H1 (cell line): ENCODE results near the gene INCENP. TPM values are rescaled to one million over a fixed set of nuclear protein-coding genes. Genes with fewer than 3 reads are reported as not detected.

Experiments used
- CBX8 ChIP-seq: fragments of 300-800, 300-1000 bp; sonication (generic); IDR thresholded peaks from 2 replicates; pipeline ENCODE4 v1.7.1; 2016; ENCODE audit warnings: low read depth, low read length, borderline replicate concordance
- JUND ChIP-seq: IDR thresholded peaks from 2 replicates; pipeline ENCODE4 v1.6.1; 2011; ENCODE audit warnings: mild to moderate bottlenecking, improper control_type of control experiment, low read length
- KDM5A ChIP-seq: fragments of 200-600 bp; IDR thresholded peaks from 2 replicates; pipeline ENCODE4 v1.7.1; 2012; ENCODE audit warnings: mild to moderate bottlenecking, low read length, inconsistent platforms, mixed read lengths
- NRF1 ChIP-seq: IDR thresholded peaks from 2 replicates; pipeline ENCODE4 v1.6.1; 2011; ENCODE audit warnings: mild to moderate bottlenecking, low read depth, low read length, improper control_type of control experiment
- POLR2A ChIP-seq, 2 experiments: IDR thresholded peaks; 1 replicate in 1 of 2; 2 replicates in 1 of 2; pipeline ENCODE4 v1.6.1; 2011; ENCODE audit warnings: low read depth in 2 of 2, low read length in 2 of 2, mild to moderate bottlenecking in 2 of 2; ENCODE audit errors: control extremely low read depth in 1 of 2
- POLR2AphosphoS5 ChIP-seq: IDR thresholded peaks from 2 replicates; pipeline ENCODE4 v1.6.1; 2011; ENCODE audit warnings: low read depth, low read length
- SP1 ChIP-seq: IDR thresholded peaks from 2 replicates; pipeline ENCODE4 v1.6.1; 2011; ENCODE audit warnings: low read depth, low read length
- polyA plus RNA-seq, 7 experiments: library from polyadenylated mRNA; depleted of rRNA in 3 of 7; stranded (reverse) in 5 of 7; unstranded in 2 of 7; fragments of >200 nt in 5 of 7; fragments of 200-250 nt in 2 of 7; gene quantifications; 1 replicate in 5 of 7; 2 replicates in 1 of 7; 4 replicates in 1 of 7; pipeline versions ENCODE4 v1.2.1 to v1.2.3, GENCODE V29; 2011 to 2013; ENCODE audit warnings: missing spikeins in 2 of 7, mixed read lengths in 2 of 7
- total RNA-seq: library from RNA; stranded (reverse); fragmentation: NEBNext Ultra II Directional; extraction: Animal tissue kit (Norgen Biotek cat#: 25700); gene quantifications from 2 replicates; pipeline ENCODE4 v1.2.1, GENCODE V29; 2021
- TF ChIP-seq, protein P1 (sequence below): IDR thresholded peaks from 2 replicates; pipeline ENCODE4 v1.6.1; 2012; ENCODE audit warnings: inconsistent platforms
- TF ChIP-seq, protein P2 (sequence below), 3 experiments: IDR thresholded peaks; 1 replicate in 2 of 3; 2 replicates in 1 of 3; pipeline versions ENCODE4 v1.5.1 to v1.6.1; 2011; ENCODE audit warnings: low read length in 3 of 3, mild to moderate bottlenecking in 3 of 3, inconsistent platforms in 2 of 3, low read depth in 1 of 3, moderate library complexity in 1 of 3; ENCODE audit not compliant: insufficient read depth in 1 of 3; ENCODE audit errors: control extremely low read depth in 1 of 3

The INCENP gene
- total and polyA plus RNA-seq, 2 of the 8 experiments (the other 6 are each of a cell fraction or from before 2014, with no cell fraction given), result 25.4 to 132 TPM

DNA sequence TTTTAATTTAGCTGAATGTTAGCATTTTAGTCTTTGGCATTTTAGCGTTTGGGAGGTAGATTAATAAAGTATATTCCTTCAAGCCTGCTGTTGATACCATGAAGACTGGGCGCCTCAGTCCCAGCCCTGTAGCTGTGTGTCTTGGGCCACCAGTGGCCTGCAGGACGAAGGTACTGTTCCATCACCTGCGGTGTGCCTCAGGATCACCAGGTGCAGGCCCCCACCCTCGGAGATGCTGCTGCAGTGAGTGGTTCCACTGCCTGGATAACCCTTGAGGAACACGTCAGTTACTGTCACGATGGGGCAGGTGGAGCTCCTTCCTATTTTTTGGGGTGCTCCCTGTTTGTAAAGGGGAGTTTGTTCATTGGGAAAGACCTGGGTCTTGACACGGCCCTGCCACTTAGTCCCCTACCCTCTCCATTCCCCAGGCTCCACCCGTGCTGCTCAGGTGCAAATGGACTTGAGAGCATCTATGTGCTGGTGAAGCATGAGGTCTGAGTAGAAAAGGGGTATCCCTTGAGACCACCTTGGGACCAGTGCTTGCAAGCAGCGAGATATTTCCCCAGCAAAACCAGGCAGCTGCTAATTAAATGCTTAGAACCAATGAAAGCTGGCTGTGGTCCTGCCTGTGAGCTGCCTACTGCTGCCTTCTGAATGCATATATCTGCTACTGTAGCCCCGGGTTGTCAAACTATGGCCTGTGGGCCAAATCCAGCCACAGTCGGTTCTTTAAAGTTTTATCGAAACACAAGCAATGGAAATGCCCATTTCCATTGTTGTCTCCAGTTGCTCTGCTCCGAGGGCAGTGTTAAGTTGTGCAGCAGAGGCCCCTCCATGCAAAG lies 28.7 kb downstream of the INCENP start (continued):
- TF ChIP-seq KDM5A (no peak), NRF1 (no peak), POLR2A (IDR thresholded peaks at IDR 0.05; ENCODE audit: control extremely low read depth in 1 of 2, low read depth in 2 of 2, low read length in 2 of 2) (no peak), POLR2AphosphoS5 (no peak), SP1 (no peak), JUND (no peak), CBX8 (no peak)
- TF ChIP-seq, protein P1, sequence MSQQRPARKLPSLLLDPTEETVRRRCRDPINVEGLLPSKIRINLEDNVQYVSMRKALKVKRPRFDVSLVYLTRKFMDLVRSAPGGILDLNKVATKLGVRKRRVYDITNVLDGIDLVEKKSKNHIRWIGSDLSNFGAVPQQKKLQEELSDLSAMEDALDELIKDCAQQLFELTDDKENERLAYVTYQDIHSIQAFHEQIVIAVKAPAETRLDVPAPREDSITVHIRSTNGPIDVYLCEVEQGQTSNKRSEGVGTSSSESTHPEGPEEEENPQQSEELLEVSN, result no peak
- TF ChIP-seq, protein P2, sequence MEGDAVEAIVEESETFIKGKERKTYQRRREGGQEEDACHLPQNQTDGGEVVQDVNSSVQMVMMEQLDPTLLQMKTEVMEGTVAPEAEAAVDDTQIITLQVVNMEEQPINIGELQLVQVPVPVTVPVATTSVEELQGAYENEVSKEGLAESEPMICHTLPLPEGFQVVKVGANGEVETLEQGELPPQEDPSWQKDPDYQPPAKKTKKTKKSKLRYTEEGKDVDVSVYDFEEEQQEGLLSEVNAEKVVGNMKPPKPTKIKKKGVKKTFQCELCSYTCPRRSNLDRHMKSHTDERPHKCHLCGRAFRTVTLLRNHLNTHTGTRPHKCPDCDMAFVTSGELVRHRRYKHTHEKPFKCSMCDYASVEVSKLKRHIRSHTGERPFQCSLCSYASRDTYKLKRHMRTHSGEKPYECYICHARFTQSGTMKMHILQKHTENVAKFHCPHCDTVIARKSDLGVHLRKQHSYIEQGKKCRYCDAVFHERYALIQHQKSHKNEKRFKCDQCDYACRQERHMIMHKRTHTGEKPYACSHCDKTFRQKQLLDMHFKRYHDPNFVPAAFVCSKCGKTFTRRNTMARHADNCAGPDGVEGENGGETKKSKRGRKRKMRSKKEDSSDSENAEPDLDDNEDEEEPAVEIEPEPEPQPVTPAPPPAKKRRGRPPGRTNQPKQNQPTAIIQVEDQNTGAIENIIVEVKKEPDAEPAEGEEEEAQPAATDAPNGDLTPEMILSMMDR (IDR thresholded peaks at IDR 0.05; ENCODE audit: control extremely low read depth in 1 of 3, insufficient read depth in 1 of 3, low read depth in 1 of 3, low read length in 3 of 3), result no peak
